PC-9 (cell line): Measurements from ENCODE around the gene UQCRC1. TPM values are rescaled to one million over a fixed set of nuclear protein-coding genes. Genes with fewer than 3 reads are reported as not detected.

Experiments used
- BruUV-seq: library from RNA; stranded (reverse); fragments of 400-500 nt; replicated peaks from 2 replicates; lab custom pipeline; 2021; lab: Mats Ljungman, UMichigan
- CTCF ChIA-PET: fragments of 300-600 bp; sonication (Branson Sonifier 250); formaldehyde crosslinking; loops from one replicate; lab custom pipeline; 2022; ENCODE audit warnings: antibody characterized with exemption; lab: Charles Lee
- POLR2A ChIA-PET: fragments of 300-600 bp; sonication (Branson Sonifier 250); formaldehyde crosslinking; loops from one replicate; lab custom pipeline; 2022; ENCODE audit warnings: antibody characterized with exemption; ENCODE audit not compliant: unreplicated experiment; lab: Charles Lee
- DNase-seq, 2 experiments: peaks; one replicate each; pipeline versions ENCODE4 v3.0.0 to v3.0.0-alpha.2; 2015 to 2022; ENCODE audit warnings: mixed read lengths in 1 of 2
- H2AFZ ChIP-seq: fragments of 200-600 bp; sonication (generic); 2 replicates; pipeline ENCODE4 v1.8.1; 2017; ENCODE audit warnings: antibody characterized with exemption
- H3F3A ChIP-seq: fragments of 200-600 bp; sonication (generic); 2 replicates; pipeline ENCODE4 v1.8.1; 2017; ENCODE audit warnings: antibody characterized with exemption, mild to moderate bottlenecking, low read depth; ENCODE audit not compliant: insufficient read depth
- H3K27ac ChIP-seq: fragments of 200-600 bp; sonication (generic); 2 replicates; pipeline ENCODE4 v1.6.1; 2016; ENCODE audit warnings: mixed run types
- H3K27me3 ChIP-seq: fragments of 200-600 bp; sonication (generic); 2 replicates; pipeline ENCODE4 v1.6.1; 2016; ENCODE audit warnings: low read depth, mixed run types; ENCODE audit not compliant: insufficient read depth
- H3K36me3 ChIP-seq: fragments of 200-600 bp; sonication (generic); 2 replicates; pipeline ENCODE4 v1.6.1; 2016; ENCODE audit warnings: low read depth, mixed run types
- H3K4me1 ChIP-seq: fragments of 200-600 bp; sonication (generic); replicated peaks from 2 replicates; pipeline ENCODE4 v1.6.1; 2016; ENCODE audit warnings: mixed run types; ENCODE audit not compliant: insufficient read depth
- H3K4me2 ChIP-seq: fragments of 200-600 bp; sonication (generic); 2 replicates; pipeline ENCODE4 v1.6.1; 2017; ENCODE audit warnings: mixed run types
- H3K4me3 ChIP-seq: fragments of 200-600 bp; sonication (generic); 2 replicates; pipeline ENCODE4 v1.6.1; 2016; ENCODE audit warnings: mixed run types
- H3K79me2 ChIP-seq: fragments of 200-600 bp; sonication (generic); 2 replicates; pipeline ENCODE4 v1.6.1; 2017; ENCODE audit warnings: low read depth, mixed run types
- H3K9me2 ChIP-seq: fragments of 200-600 bp; sonication (generic); 2 replicates; pipeline ENCODE4 v1.8.1; 2017; ENCODE audit warnings: mild to moderate bottlenecking; ENCODE audit not compliant: insufficient read depth
- H3K9me3 ChIP-seq: fragments of 200-600 bp; sonication (generic); 2 replicates; pipeline ENCODE4 v1.8.1; 2016; ENCODE audit warnings: low read depth; ENCODE audit not compliant: insufficient read depth
- H4K20me1 ChIP-seq: fragments of 200-600 bp; sonication (generic); 2 replicates; pipeline ENCODE4 v1.8.1; 2017; ENCODE audit not compliant: insufficient read depth
- EZH2 ChIP-seq: fragments of 200-600 bp; sonication (generic); IDR thresholded peaks from 2 replicates; pipeline ENCODE4 v1.8.0; 2017; ENCODE audit warnings: antibody characterized with exemption, low read depth
- intact Hi-C: fragments of 100-400 bp; cut with micrococcal nuclease; formaldehyde crosslinking; loops from one replicate; pipeline ENCODE4 v1.10.0; 2022; ENCODE audit not compliant: unreplicated experiment
- total RNA-seq: library from RNA; stranded (reverse); gene quantifications from 2 replicates; pipeline ENCODE4 v1.2.3, GENCODE V29; 2021
- TF ChIP-seq, protein P1 (sequence below): fragments of 200-600 bp; sonication (generic); conservative IDR thresholded peaks from 2 replicates; pipeline ENCODE4 v1.6.1; 2017; ENCODE audit warnings: mixed run types, antibody characterized with exemption, mild to moderate bottlenecking, moderate library complexity

Gene UQCRC1
- total RNA-seq, 1 experiment from 2014 or later = 255 TPM

- BruUV-seq = no TSS peak
- DNase-seq = no peak
- H2AFZ ChIP-seq = no peak overlapping the region
- H3K79me2 ChIP-seq = peaks cover 16% of the 10 kb centered on the region
- TF ChIP-seq, protein P1, sequence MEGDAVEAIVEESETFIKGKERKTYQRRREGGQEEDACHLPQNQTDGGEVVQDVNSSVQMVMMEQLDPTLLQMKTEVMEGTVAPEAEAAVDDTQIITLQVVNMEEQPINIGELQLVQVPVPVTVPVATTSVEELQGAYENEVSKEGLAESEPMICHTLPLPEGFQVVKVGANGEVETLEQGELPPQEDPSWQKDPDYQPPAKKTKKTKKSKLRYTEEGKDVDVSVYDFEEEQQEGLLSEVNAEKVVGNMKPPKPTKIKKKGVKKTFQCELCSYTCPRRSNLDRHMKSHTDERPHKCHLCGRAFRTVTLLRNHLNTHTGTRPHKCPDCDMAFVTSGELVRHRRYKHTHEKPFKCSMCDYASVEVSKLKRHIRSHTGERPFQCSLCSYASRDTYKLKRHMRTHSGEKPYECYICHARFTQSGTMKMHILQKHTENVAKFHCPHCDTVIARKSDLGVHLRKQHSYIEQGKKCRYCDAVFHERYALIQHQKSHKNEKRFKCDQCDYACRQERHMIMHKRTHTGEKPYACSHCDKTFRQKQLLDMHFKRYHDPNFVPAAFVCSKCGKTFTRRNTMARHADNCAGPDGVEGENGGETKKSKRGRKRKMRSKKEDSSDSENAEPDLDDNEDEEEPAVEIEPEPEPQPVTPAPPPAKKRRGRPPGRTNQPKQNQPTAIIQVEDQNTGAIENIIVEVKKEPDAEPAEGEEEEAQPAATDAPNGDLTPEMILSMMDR = no peak
- no peak for TF ChIP-seq EZH2
- no peaks in the 10 kb centered on the region for H3K27me3 ChIP-seq
- no peak overlapping the region for H3K4me2 ChIP-seq
- POLR2A ChIA-PET = no interaction called here
- H3K9me3 ChIP-seq = no peaks in the 10 kb centered on the region
- intact Hi-C loops = no loop called here
- H3K4me3 ChIP-seq = no peak overlapping the region
- H3K9me2 ChIP-seq = no peaks in the 10 kb centered on the region
- peaks cover 10% of the 10 kb centered on the region for H3F3A ChIP-seq
- no peaks in the 10 kb centered on the region for H4K20me1 ChIP-seq
- CTCF ChIA-PET = no interaction called here
- H3K27ac ChIP-seq = no peak overlapping the region
- H3K4me1 ChIP-seq = peaks cover 26% of the 10 kb centered on the region
- H3K36me3 ChIP-seq = no peaks in the 10 kb centered on the region
Measured at GRCh38 chr3:48591886-48592518, 17.4 kb downstream of the UQCRC1 start.

DNA sequence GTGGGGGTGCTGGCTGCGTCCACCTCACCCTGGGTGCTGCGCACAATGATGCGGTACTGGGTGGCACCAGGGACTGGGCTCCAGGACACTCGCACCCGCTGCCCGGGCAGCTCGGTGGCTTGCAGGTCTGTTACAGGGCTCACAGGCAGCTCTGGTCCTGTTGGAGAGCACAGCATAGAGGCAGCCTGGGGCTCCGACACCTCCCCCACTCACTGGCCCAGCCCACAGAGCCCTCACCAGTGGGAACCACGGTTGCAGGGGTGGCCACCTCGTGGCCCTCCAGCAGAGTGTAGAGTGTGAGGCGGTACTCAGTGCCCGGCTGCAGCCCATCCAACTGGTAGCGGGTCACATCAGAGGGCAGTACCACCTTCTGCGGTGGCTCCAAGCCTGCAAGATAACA lies 18.0 kb downstream of the UQCRC1 start:
- Histone ChIP-seq H3K4me1 (peaks cover 20% of the 10 kb centered on the region), H3K27ac (no peak overlapping the region), H3K27me3 (no peaks in the 10 kb centered on the region), H3K9me3 (no peaks in the 10 kb centered on the region), H3K4me2 (no peak overlapping the region), H3K4me3 (no peak overlapping the region), H4K20me1 (no peaks in the 10 kb centered on the region), H3F3A (peaks cover 8% of the 10 kb centered on the region), H3K36me3 (no peaks in the 10 kb centered on the region), H3K9me2 (no peaks in the 10 kb centered on the region), H2AFZ (no peak overlapping the region), H3K79me2 (peaks cover 16% of the 10 kb centered on the region)
- POLR2A ChIA-PET = no interaction called here
- DNase-seq = no peak
- intact Hi-C loops = no loop called here
- BruUV-seq = no TSS peak
- CTCF ChIA-PET = no interaction called here
- TF ChIP-seq, protein P1 = no peak
- no peak for TF ChIP-seq EZH2

GRCh38 chr3:48588230-48588629 lies 21.2 kb downstream of the UQCRC1 start:
- H3K4me3 ChIP-seq = no peak overlapping the region
- CTCF ChIA-PET = no interaction called here
- no peak overlapping the region for H3K4me2 ChIP-seq
- no peak overlapping the region for H2AFZ ChIP-seq
- H3K9me2 ChIP-seq = no peaks in the 10 kb centered on the region
- H3K27me3 ChIP-seq = no peaks in the 10 kb centered on the region
- POLR2A ChIA-PET = interaction anchor here (0.6 to 0.7 kb wide), 2 partner anchors 10 to 65 kb away, joined by 4 to 5 read pairs; no protein-coding TSS in a partner anchor
- H3K9me3 ChIP-seq = no peaks in the 10 kb centered on the region
- H3K79me2 ChIP-seq = peaks cover 6% of the 10 kb centered on the region; the same call in 1 of the 2 replicates
- no peak for DNase-seq
- no peak for TF ChIP-seq EZH2
- TF ChIP-seq, protein P1 = no peak
- BruUV-seq = no TSS peak
- no peaks in the 10 kb centered on the region for H4K20me1 ChIP-seq
- intact Hi-C loops = no loop called here
- no peaks in the 10 kb centered on the region for H3K36me3 ChIP-seq
- no peaks in the 10 kb centered on the region for H3F3A ChIP-seq
- no peaks in the 10 kb centered on the region for H3K4me1 ChIP-seq
- no peak overlapping the region for H3K27ac ChIP-seq
